ENCODE results near the gene OAS2. TPM values are rescaled to one million over a fixed set of nuclear protein-coding genes. Genes with fewer than 3 reads are reported as not detected.

OAS2 gene
- polyA plus RNA-seq, 1 donor (not counting 4 experiments of a cell fraction or from before 2014, with no cell fraction given): 92.7 TPM

- peak overlapping the region; percentile 50 for H2AFZ ChIP-seq (ENCODE audit: control insufficient read depth, low read length)
- H4K20me1 ChIP-seq (ENCODE audit: control insufficient read depth, extremely low read depth, insufficient read depth, low read length): no peaks in the 10 kb centered on the region
- H3K4me3 ChIP-seq (ENCODE audit: control insufficient read depth in 2 of 3, extremely low read depth in 1 of 3, insufficient read depth in 2 of 3, low read depth in 1 of 3, low read length in 3 of 3): peak overlapping the region in 1 of 3 experiments; percentile 24
- H3K4me1 ChIP-seq (ENCODE audit: control insufficient read depth, extremely low read depth, insufficient read depth, low read length): peaks cover 18% of the 10 kb centered on the region
- H3K9me3 ChIP-seq (ENCODE audit: control insufficient read depth, low read depth, low read length): no peaks in the 10 kb centered on the region
- H3K4me2 ChIP-seq (ENCODE audit: control insufficient read depth, extremely low read depth, insufficient read depth, low read depth, low read length): peak overlapping the region; percentile 68
- peak; percentile 95 for FAIRE-seq
- no peaks in the 10 kb centered on the region for H3K9me1 ChIP-seq (ENCODE audit: control insufficient read depth, extremely low read depth, insufficient read depth, low read length)
- H3K9ac ChIP-seq (ENCODE audit: control insufficient read depth, extremely low read depth, insufficient read depth, low read length): no peak overlapping the region
- H3K36me3 ChIP-seq (ENCODE audit: control insufficient read depth in 2 of 2, extremely low read depth in 1 of 2, insufficient read depth in 2 of 2, low read length in 2 of 2): no peaks in the 10 kb centered on the region
- H3K79me2 ChIP-seq (ENCODE audit: control insufficient read depth, insufficient read depth, low read length): no peaks in the 10 kb centered on the region
- no peak for DNase-seq (ENCODE audit: low read depth, low spot score)
- TF ChIP-seq CTCF (optimal IDR thresholded peaks at IDR 0.05 in 1 of 3, IDR thresholded peaks at IDR 0.05 in 1 of 3, conservative IDR thresholded peaks at IDR 0.05 in 1 of 3; ENCODE audit: extremely low read depth in 1 of 3, insufficient read depth in 2 of 3, low read length in 3 of 3) (no peak), EZH2 (IDR thresholded peaks at IDR 0.05; ENCODE audit: low read length) (no peak)
- H3K27ac ChIP-seq (ENCODE audit: control insufficient read depth, insufficient read depth, low read length): no peak overlapping the region
- H3K27me3 ChIP-seq (ENCODE audit: control insufficient read depth, extremely low read depth, insufficient read depth, low read length): no peaks in the 10 kb centered on the region
- dilution Hi-C loops (cut with MboI; ENCODE audit: extremely low pct_ligation_motif_present, low sequenced_read_pairs): no loop called here
These were observed 40.7 kb downstream of the OAS2 start for GRCh38 chr12:113019025-113019424.

GRCh38 chr12:113021500-113021899 is 43.2 kb downstream of the OAS2 start:
- no peak overlapping the region for H3K27ac ChIP-seq (ENCODE audit: control insufficient read depth, insufficient read depth, low read length)
- H3K4me2 ChIP-seq (ENCODE audit: control insufficient read depth, extremely low read depth, insufficient read depth, low read depth, low read length): no peak overlapping the region
- dilution Hi-C loops (cut with MboI; ENCODE audit: extremely low pct_ligation_motif_present, low sequenced_read_pairs): no loop called here
- no peaks in the 10 kb centered on the region for H3K79me2 ChIP-seq (ENCODE audit: control insufficient read depth, insufficient read depth, low read length)
- H3K9me1 ChIP-seq (ENCODE audit: control insufficient read depth, extremely low read depth, insufficient read depth, low read length): no peaks in the 10 kb centered on the region
- peaks cover 18% of the 10 kb centered on the region for H3K4me1 ChIP-seq (ENCODE audit: control insufficient read depth, extremely low read depth, insufficient read depth, low read length)
- H3K36me3 ChIP-seq (ENCODE audit: control insufficient read depth in 2 of 2, extremely low read depth in 1 of 2, insufficient read depth in 2 of 2, low read length in 2 of 2): no peaks in the 10 kb centered on the region
- TF ChIP-seq EZH2 (IDR thresholded peaks at IDR 0.05; ENCODE audit: low read length) (no peak), CTCF (optimal IDR thresholded peaks at IDR 0.05 in 1 of 3, IDR thresholded peaks at IDR 0.05 in 1 of 3, conservative IDR thresholded peaks at IDR 0.05 in 1 of 3; ENCODE audit: extremely low read depth in 1 of 3, insufficient read depth in 2 of 3, low read length in 3 of 3) (no peak)
- FAIRE-seq (peak; percentile 46), DNase-seq (ENCODE audit: low read depth, low spot score) (no peak)
- H3K4me3 ChIP-seq (ENCODE audit: control insufficient read depth in 2 of 3, extremely low read depth in 1 of 3, insufficient read depth in 2 of 3, low read depth in 1 of 3, low read length in 3 of 3): no peak overlapping the region
- no peaks in the 10 kb centered on the region for H3K27me3 ChIP-seq (ENCODE audit: control insufficient read depth, extremely low read depth, insufficient read depth, low read length)
- no peak overlapping the region for H3K9ac ChIP-seq (ENCODE audit: control insufficient read depth, extremely low read depth, insufficient read depth, low read length)
- no peaks in the 10 kb centered on the region for H4K20me1 ChIP-seq (ENCODE audit: control insufficient read depth, extremely low read depth, insufficient read depth, low read length)
- no peaks in the 10 kb centered on the region for H3K9me3 ChIP-seq (ENCODE audit: control insufficient read depth, low read depth, low read length)
- H2AFZ ChIP-seq (ENCODE audit: control insufficient read depth, low read length): no peak overlapping the region

All from keratinocyte (primary cell).